Measurements from ENCODE around the gene BTN2A1.
"Not testable (repeated sequence)": the region's sequence is repeated elsewhere in the genome, so short reads cannot be mapped to it uniquely, and the experiment has no call there.

BTN2A1 gene

GRCh38 chr6:26457806-26458688 lies at the start of gene BTN2A1:
Gene BTN2A1 (plus strand): TSS chr6:26457955. CDS start chr6:26458637, 682 bp downstream.
- DNase-seq (ENCODE audit: low read depth in 2 of 3, low spot score in 2 of 3) = peak; percentile 14 to 40 (median 25)

GRCh38 chr6:26408828-26409730 lies 48.7 kb upstream of the BTN2A1 start:
- DNase-seq (ENCODE audit: low read depth in 2 of 3, low spot score in 2 of 3) = no peak

GRCh38 chr6:26411751-26412150 lies 46.0 kb upstream of the BTN2A1 start:
- no peak for DNase-seq (ENCODE audit: low read depth in 2 of 3, low spot score in 2 of 3)

- DNase-seq (ENCODE audit: low read depth in 2 of 3, low spot score in 2 of 3) = no peak
These were observed 45.5 kb upstream of the BTN2A1 start for GRCh38 chr6:26412228-26412627.

GRCh38 chr6:26412954-26413353 lies 44.8 kb upstream of the BTN2A1 start:
- DNase-seq (ENCODE audit: low read depth in 2 of 3, low spot score in 2 of 3) = no peak

- DNase-seq (ENCODE audit: low read depth in 2 of 3, low spot score in 2 of 3) = no peak
These were observed 43.5 kb upstream of the BTN2A1 start for GRCh38 chr6:26414281-26414680.

- DNase-seq (ENCODE audit: low read depth in 2 of 3, low spot score in 2 of 3) = no peak
These were observed 42.6 kb upstream of the BTN2A1 start for GRCh38 chr6:26415036-26415614.

GRCh38 chr6:26415791-26416190 lies 42.0 kb upstream of the BTN2A1 start:
- no peak for DNase-seq (ENCODE audit: low read depth in 2 of 3, low spot score in 2 of 3)

GRCh38 chr6:26416288-26416687 lies 41.5 kb upstream of the BTN2A1 start:
- DNase-seq (ENCODE audit: low read depth in 2 of 3, low spot score in 2 of 3) = no peak

GRCh38 chr6:26418077-26418476 lies 39.7 kb upstream of the BTN2A1 start:
- not testable (repeated sequence) for DNase-seq (ENCODE audit: low read depth in 2 of 3, low spot score in 2 of 3)

GRCh38 chr6:26418795-26419194 lies 39.0 kb upstream of the BTN2A1 start:
- DNase-seq (ENCODE audit: low read depth in 2 of 3, low spot score in 2 of 3) = not testable (repeated sequence)

GRCh38 chr6:26420688-26421171 lies 37.0 kb upstream of the BTN2A1 start:
- no peak for DNase-seq (ENCODE audit: low read depth in 2 of 3, low spot score in 2 of 3)

GRCh38 chr6:26421259-26422144 lies 36.3 kb upstream of the BTN2A1 start:
- peak in 2 of 3 experiments; percentile 19 to 21 for DNase-seq (ENCODE audit: low read depth in 2 of 3, low spot score in 2 of 3)

GRCh38 chr6:26422329-26422728 lies 35.4 kb upstream of the BTN2A1 start:
- no peak for DNase-seq (ENCODE audit: low read depth in 2 of 3, low spot score in 2 of 3)

GRCh38 chr6:26426691-26427450 lies 30.9 kb upstream of the BTN2A1 start:
- DNase-seq (ENCODE audit: low read depth in 2 of 3, low spot score in 2 of 3) = no peak

- DNase-seq (ENCODE audit: low read depth in 2 of 3, low spot score in 2 of 3) = no peak
These were observed 30.3 kb upstream of the BTN2A1 start for GRCh38 chr6:26427451-26427809.

GRCh38 chr6:26428206-26428605 lies 29.5 kb upstream of the BTN2A1 start:
- DNase-seq (ENCODE audit: low read depth in 2 of 3, low spot score in 2 of 3) = no peak

- DNase-seq (ENCODE audit: low read depth in 2 of 3, low spot score in 2 of 3) = no peak
These were observed 27.0 kb upstream of the BTN2A1 start for GRCh38 chr6:26430787-26431186.

GRCh38 chr6:26431258-26432172 lies 26.2 kb upstream of the BTN2A1 start:
- no peak for DNase-seq (ENCODE audit: low read depth in 2 of 3, low spot score in 2 of 3)
